Fibroblast of skin of abdomen (primary cell): ENCODE data around the gene FGFR3.

ENCODE experiments used
- DNase-seq: peaks from one replicate; pipeline ENCODE4 v3.0.0-alpha.2; 2013

FGFR3 gene

GRCh38 chr4:1770791-1771231, 22.3 kb upstream of the FGFR3 start:
- DNase-seq = no peak

- no peak for DNase-seq
These were observed 21.4 kb upstream of the FGFR3 start for GRCh38 chr4:1771555-1772305.

GRCh38 chr4:1772853-1773538, 20.1 kb upstream of the FGFR3 start:
- DNase-seq = no peak

- no peak for DNase-seq
These were observed 19.3 kb upstream of the FGFR3 start for GRCh38 chr4:1773754-1774153.

- DNase-seq = no peak
These were observed 17.2 kb upstream of the FGFR3 start for GRCh38 chr4:1775731-1776500.

GRCh38 chr4:1776521-1777161, 16.5 kb upstream of the FGFR3 start:
- DNase-seq = no peak

GRCh38 chr4:1777822-1778641, 15.1 kb upstream of the FGFR3 start:
- peak; percentile 23 for DNase-seq

GRCh38 chr4:1778642-1779392, 14.3 kb upstream of the FGFR3 start:
- DNase-seq = no peak

GRCh38 chr4:1779588-1780382, 13.3 kb upstream of the FGFR3 start:
- no peak for DNase-seq

GRCh38 chr4:1780435-1780834, 12.7 kb upstream of the FGFR3 start:
- DNase-seq = no peak

GRCh38 chr4:1783015-1783414, 10.1 kb upstream of the FGFR3 start:
- DNase-seq = no peak

GRCh38 chr4:1783970-1784369, 9.1 kb upstream of the FGFR3 start:
- no peak for DNase-seq

GRCh38 chr4:1784395-1784788, 8.7 kb upstream of the FGFR3 start:
- no peak for DNase-seq

- DNase-seq = no peak
These were observed 8.1 kb upstream of the FGFR3 start for GRCh38 chr4:1784789-1785591.

- DNase-seq = no peak
These were observed 7.5 kb upstream of the FGFR3 start for GRCh38 chr4:1785592-1785991.

- DNase-seq = no peak
These were observed 6.3 kb upstream of the FGFR3 start for GRCh38 chr4:1786544-1787362.

GRCh38 chr4:1787411-1788077, 5.5 kb upstream of the FGFR3 start:
- DNase-seq = no peak
